Fibroblast of pulmonary artery (primary cell): ENCODE results near the gene NBAS.
"Not testable (repeated sequence)": the region's sequence is repeated elsewhere in the genome, so short reads cannot be mapped to it uniquely, and the experiment has no call there.

Experiments
- DNase-seq: peaks from one replicate; pipeline ENCODE4 v3.0.0-alpha.2; 2010; ENCODE audit warnings: low read depth
- H3K4me3 ChIP-seq: replicated peaks from 2 replicates; pipeline ENCODE4 v1.5.1; 2011; ENCODE audit warnings: low read depth, mild to moderate bottlenecking, control low read depth, low read length, moderate library complexity
- TF ChIP-seq, protein P1 (sequence below): IDR thresholded peaks from 2 replicates; pipeline ENCODE4 v1.5.1; 2011; ENCODE audit warnings: mild to moderate bottlenecking, control low read depth, low read length, inconsistent platforms; ENCODE audit errors: missing control alignments

The NBAS gene

GRCh38 chr2:15262792-15263191 is 298.3 kb downstream of the NBAS start:
- TF ChIP-seq, protein P1, sequence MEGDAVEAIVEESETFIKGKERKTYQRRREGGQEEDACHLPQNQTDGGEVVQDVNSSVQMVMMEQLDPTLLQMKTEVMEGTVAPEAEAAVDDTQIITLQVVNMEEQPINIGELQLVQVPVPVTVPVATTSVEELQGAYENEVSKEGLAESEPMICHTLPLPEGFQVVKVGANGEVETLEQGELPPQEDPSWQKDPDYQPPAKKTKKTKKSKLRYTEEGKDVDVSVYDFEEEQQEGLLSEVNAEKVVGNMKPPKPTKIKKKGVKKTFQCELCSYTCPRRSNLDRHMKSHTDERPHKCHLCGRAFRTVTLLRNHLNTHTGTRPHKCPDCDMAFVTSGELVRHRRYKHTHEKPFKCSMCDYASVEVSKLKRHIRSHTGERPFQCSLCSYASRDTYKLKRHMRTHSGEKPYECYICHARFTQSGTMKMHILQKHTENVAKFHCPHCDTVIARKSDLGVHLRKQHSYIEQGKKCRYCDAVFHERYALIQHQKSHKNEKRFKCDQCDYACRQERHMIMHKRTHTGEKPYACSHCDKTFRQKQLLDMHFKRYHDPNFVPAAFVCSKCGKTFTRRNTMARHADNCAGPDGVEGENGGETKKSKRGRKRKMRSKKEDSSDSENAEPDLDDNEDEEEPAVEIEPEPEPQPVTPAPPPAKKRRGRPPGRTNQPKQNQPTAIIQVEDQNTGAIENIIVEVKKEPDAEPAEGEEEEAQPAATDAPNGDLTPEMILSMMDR: no peak
- H3K4me3 ChIP-seq: no peak overlapping the region
- no peak for DNase-seq

GRCh38 chr2:15260835-15261234 is 300.3 kb downstream of the NBAS start:
- DNase-seq: no peak
- TF ChIP-seq, protein P1: no peak
- no peak overlapping the region for H3K4me3 ChIP-seq

DNA sequence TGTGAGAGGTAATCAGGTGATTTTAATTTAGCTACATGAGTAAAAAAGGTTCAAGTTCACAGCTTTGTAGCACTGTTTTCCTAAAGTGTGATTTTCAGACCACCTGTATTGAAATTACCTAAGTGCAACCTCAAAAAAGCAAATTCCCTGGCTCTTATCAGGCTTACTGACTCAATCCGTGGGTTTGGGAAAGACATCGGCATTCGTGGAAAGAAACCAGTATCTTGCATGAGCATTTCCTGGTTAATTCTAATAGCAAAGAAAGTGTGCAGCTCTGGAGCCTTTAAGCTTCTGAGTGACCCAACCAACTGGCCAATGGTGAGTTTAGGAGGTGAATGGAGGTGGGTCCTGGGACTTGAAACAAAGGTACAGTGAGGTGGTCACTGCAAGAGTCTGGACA is 300.9 kb downstream of the NBAS start:
- peak; percentile 1 for DNase-seq
- TF ChIP-seq, protein P1: no peak
- no peak overlapping the region for H3K4me3 ChIP-seq

- H3K4me3 ChIP-seq: no peak overlapping the region
- DNase-seq: no peak
- TF ChIP-seq, protein P1: no peak
Observed at GRCh38 chr2:15259356-15259756, 301.8 kb downstream of the NBAS start.

GRCh38 chr2:15258385-15258784 is 302.7 kb downstream of the NBAS start:
- DNase-seq, H3K4me3 ChIP-seq: not testable (repeated sequence)

- no peak for DNase-seq
- TF ChIP-seq, protein P1: no peak
- H3K4me3 ChIP-seq: no peak overlapping the region
Observed at GRCh38 chr2:15253835-15254286, 307.3 kb downstream of the NBAS start.

- no peak overlapping the region for H3K4me3 ChIP-seq
- DNase-seq: no peak
- TF ChIP-seq, protein P1: no peak
Observed at GRCh38 chr2:15253247-15253646, 307.9 kb downstream of the NBAS start.
